RWPE1 (cell line): ENCODE results near the gene ZMAT3.

ENCODE experiments used
- CTCF ChIA-PET: fragments of 350-600 bp; sonication (Branson Sonifier 250); formaldehyde crosslinking; extraction: SDS; loops from one replicate; lab custom pipeline; 2021; lab: Yijun Ruan, JAX
- POLR2A ChIA-PET: fragments of 400-600 bp; formaldehyde crosslinking; extraction: SDS; loops from one replicate; lab custom pipeline; 2020; ENCODE audit warnings: antibody characterized with exemption; ENCODE audit not compliant: low non-redundant PET; lab: Yijun Ruan, JAX
- DNase-seq: peaks from one replicate; pipeline ENCODE4 v3.0.0; 2012; ENCODE audit warnings: low spot score
- H3K27ac ChIP-seq: fragments of 450-650 bp; 2 replicates; pipeline ENCODE4 v1.5.1; 2017
- CTCF ChIP-seq: fragments of 450-650 bp; conservative IDR thresholded peaks from 2 replicates; pipeline ENCODE4 v1.5.1; 2017; ENCODE audit warnings: low read depth, mild to moderate bottlenecking

ZMAT3 gene

GRCh38 chr3:178996399-178996798 lies 75.2 kb downstream of the ZMAT3 start:
- ChIA-PET CTCF (no interaction called here), POLR2A (no interaction called here)
- TF ChIP-seq CTCF, result no peak
- no peak for DNase-seq
- H3K27ac ChIP-seq, result no peak overlapping the region

- ChIA-PET CTCF (no interaction called here), POLR2A (no interaction called here)
- no peak overlapping the region for H3K27ac ChIP-seq
- TF ChIP-seq CTCF, result no peak
- no peak for DNase-seq
Observed at GRCh38 chr3:178990293-178990692, 81.3 kb downstream of the ZMAT3 start.

GRCh38 chr3:178989821-178990220 lies 81.8 kb downstream of the ZMAT3 start:
- DNase-seq, result no peak
- no peak overlapping the region for H3K27ac ChIP-seq
- POLR2A ChIA-PET, result no interaction called here
- no peak for TF ChIP-seq CTCF
- CTCF ChIA-PET, result no interaction called here

GRCh38 chr3:178987745-178988144 lies 83.9 kb downstream of the ZMAT3 start:
- no peak overlapping the region for H3K27ac ChIP-seq
- CTCF ChIA-PET, result no interaction called here
- no peak for DNase-seq
- POLR2A ChIA-PET, result no interaction called here
- no peak for TF ChIP-seq CTCF

GRCh38 chr3:178986456-178986855 lies 85.2 kb downstream of the ZMAT3 start:
- no peak for TF ChIP-seq CTCF
- H3K27ac ChIP-seq, result no peak overlapping the region
- DNase-seq, result no peak
- ChIA-PET CTCF (interaction anchor here (0.6 kb wide), 1 partner anchor 329 kb away, joined by 5 read pairs; no protein-coding TSS in a partner anchor), POLR2A (no interaction called here)

- no peak for TF ChIP-seq CTCF
- ChIA-PET POLR2A (no interaction called here), CTCF (no interaction called here)
- H3K27ac ChIP-seq, result no peak overlapping the region
- no peak for DNase-seq
Observed at GRCh38 chr3:178982137-178982536, 89.5 kb downstream of the ZMAT3 start.

- POLR2A ChIA-PET, result no interaction called here
- no peak overlapping the region for H3K27ac ChIP-seq
- no peak for DNase-seq
- CTCF ChIA-PET, result no interaction called here
- no peak for TF ChIP-seq CTCF
Observed at GRCh38 chr3:178975320-178975719, 96.3 kb downstream of the ZMAT3 start.
